Effector memory CD4-positive, alpha-beta T cell (primary cell): ENCODE results near the gene GSG1L.

Experiments
- DNase-seq, 3 donors: peaks; one replicate each; pipeline ENCODE4 v3.0.0-alpha.2; 2020
- H3K27ac ChIP-seq: 2 replicates; pipeline ENCODE4 v1.7.0; 2013; ENCODE audit warnings: mild to moderate bottlenecking, low read length, moderate library complexity; ENCODE audit not compliant: insufficient read depth, poor library complexity, severe bottlenecking
- H3K27me3 ChIP-seq: replicated peaks from 2 replicates; pipeline ENCODE4 v1.7.0; 2013; ENCODE audit warnings: mild to moderate bottlenecking, low read length; ENCODE audit not compliant: insufficient read depth, control insufficient read depth, poor library complexity, severe bottlenecking
- H3K36me3 ChIP-seq: 2 replicates; pipeline ENCODE4 v1.7.0; 2013; ENCODE audit warnings: mild to moderate bottlenecking, low read length, moderate library complexity; ENCODE audit not compliant: control insufficient read depth, insufficient read depth
- H3K4me1 ChIP-seq: 2 replicates; pipeline ENCODE4 v1.7.0; 2013; ENCODE audit warnings: low read length, mild to moderate bottlenecking; ENCODE audit not compliant: control insufficient read depth, insufficient read depth, poor library complexity, severe bottlenecking
- H3K4me3 ChIP-seq: 2 replicates; pipeline ENCODE4 v1.7.0; 2013; ENCODE audit warnings: low read length, low read depth, mild to moderate bottlenecking; ENCODE audit not compliant: insufficient read depth, poor library complexity, severe bottlenecking
- H3K9me3 ChIP-seq: 2 replicates; pipeline ENCODE4 v1.7.0; 2013; ENCODE audit warnings: mild to moderate bottlenecking, low read length, moderate library complexity; ENCODE audit not compliant: control insufficient read depth

The GSG1L gene

DNA sequence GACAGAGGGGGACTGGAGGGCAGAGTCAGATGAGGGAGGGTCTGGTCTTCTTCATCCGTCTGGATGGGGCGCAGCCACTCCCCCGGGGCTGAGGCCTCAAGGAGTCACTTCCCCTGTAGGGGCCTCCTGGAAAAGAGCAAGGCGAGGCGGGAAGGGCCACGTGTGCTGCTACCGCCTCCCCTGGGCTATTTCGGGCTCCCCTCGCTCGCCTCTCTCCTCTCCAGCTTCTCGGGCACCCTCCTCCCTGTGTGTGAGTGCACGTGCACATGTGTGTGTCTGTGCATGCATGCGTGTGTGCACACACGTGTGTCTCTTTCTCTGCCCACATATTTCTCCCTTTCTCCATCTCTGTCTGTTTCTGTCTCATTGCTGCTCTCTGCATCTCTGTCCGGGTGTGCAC is 10.1 kb downstream of the GSG1L start:
- Histone ChIP-seq H3K27me3 (no peaks in the 10 kb centered on the region), H3K27ac (no peak overlapping the region), H3K9me3 (no peaks in the 10 kb centered on the region), H3K4me1 (no peaks in the 10 kb centered on the region), H3K4me3 (no peak overlapping the region), H3K36me3 (no peaks in the 10 kb centered on the region)
- DNase-seq = no peak

DNA sequence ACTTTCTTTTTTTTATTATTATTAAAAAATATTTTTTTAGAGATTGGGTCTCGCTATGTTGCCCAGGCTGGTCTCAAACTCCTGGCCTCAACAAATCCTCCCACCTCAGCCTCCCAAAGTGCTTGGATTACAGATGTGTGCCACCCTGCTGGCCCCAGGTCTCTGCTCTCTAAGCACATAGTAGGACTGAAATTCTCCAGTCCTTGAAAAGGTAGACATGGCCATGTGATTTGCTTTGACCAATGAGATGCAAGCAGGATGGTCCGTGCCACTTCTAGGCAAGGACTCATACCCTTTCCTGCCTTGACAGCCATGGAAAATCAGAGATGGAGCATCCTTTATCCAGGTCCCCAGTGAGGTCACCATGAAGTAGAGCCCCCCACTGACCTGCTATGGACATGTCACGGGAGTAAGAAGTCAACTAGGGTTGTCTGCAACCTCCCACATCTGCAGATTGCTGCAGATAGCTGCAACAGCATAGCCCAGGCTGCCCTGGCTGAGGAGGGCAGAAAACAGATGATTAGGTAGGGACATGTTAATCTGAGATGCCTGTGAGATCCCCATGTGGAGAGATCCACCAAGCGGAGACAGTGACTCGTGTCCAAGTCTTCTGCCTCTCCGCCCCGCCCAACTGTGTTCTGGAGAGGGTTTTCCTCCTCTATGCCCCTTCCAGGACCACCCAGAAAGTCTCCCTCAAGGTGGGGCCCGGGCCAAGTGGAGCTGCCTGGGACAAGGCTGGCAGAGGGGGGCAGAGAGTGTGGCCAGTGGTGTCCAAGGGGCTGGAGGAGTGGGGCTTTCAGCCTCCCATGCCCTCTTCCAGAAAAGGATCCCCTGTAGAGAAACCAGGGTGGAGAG is 11.0 kb downstream of the GSG1L start:
- Histone ChIP-seq H3K36me3 (no peaks in the 10 kb centered on the region), H3K9me3 (no peaks in the 10 kb centered on the region), H3K4me1 (no peaks in the 10 kb centered on the region)

DNA sequence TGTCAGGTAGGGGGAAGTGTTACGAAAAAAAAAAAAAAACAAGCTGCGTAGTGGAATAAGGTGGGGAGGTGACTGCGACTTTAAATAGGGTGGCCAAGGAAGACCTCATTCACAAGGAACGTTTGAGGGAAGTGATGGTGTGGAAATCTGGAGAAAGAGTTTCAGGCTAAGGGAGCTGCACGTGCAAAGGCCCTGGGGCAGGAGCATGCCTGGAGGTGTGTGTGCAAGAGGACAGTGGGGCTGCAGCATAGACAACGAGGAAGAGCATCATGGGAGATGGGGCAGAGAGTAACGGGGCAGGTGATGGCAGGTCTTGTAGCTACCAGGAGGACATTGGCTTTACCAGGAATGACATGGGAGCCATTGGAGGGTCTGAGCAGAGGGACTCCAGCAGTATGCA is 12.0 kb downstream of the GSG1L start:
- Histone ChIP-seq H3K27ac (no peak overlapping the region), H3K4me3 (no peak overlapping the region), H3K27me3 (no peaks in the 10 kb centered on the region), H3K9me3 (no peaks in the 10 kb centered on the region), H3K4me1 (no peaks in the 10 kb centered on the region), H3K36me3 (no peaks in the 10 kb centered on the region)
- no peak for DNase-seq

More for the DNA sequence above, 11.0 kb downstream of the GSG1L start:
- no peak overlapping the region for H3K27ac ChIP-seq
- H3K27me3 ChIP-seq = no peaks in the 10 kb centered on the region
- H3K4me3 ChIP-seq = no peak overlapping the region
- no peak for DNase-seq

DNA sequence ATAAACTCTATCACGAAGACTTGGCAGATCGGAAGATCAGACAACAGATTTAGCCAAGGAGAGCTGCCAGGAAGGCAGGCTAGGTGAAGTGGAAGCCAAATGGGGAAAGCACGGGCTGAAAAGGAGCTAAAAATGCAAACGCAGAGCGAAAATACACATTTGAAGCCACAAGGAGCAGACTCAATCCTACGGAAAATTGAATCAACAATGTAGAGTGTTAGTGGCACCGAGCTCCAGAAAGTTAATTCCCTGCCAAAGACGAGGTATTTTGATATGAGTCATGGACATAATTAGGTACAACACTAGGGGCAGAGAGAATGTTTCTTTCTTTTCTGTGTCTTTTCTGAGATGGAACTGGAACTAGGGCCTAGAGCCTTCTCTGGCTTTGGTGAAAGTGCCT is 20.7 kb downstream of the GSG1L start:
- H3K9me3 ChIP-seq = no peaks in the 10 kb centered on the region
- H3K4me1 ChIP-seq = no peaks in the 10 kb centered on the region
- no peak for DNase-seq
- no peaks in the 10 kb centered on the region for H3K27me3 ChIP-seq
- H3K36me3 ChIP-seq = no peaks in the 10 kb centered on the region
- no peak overlapping the region for H3K27ac ChIP-seq
- no peak overlapping the region for H3K4me3 ChIP-seq

DNA sequence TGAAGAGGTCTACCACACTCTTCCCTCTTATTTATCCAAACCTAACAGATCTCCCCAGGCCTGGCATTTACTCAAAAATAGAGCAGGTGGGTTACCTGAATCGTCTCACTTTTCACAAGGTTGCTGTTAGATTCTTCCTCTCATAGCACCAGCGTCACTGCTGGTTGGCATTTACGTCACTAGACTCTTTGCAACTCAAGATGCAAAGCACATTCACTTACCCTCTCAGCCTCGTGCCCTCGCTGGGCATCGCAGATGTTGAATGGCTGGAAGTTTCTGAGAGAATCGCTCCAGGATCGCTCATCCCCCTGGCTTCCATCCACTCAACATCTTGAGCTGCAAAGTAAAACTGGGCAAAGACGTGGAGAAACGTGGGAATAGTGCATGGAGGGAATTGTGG is 21.9 kb downstream of the GSG1L start:
- no peaks in the 10 kb centered on the region for H3K27me3 ChIP-seq
- no peaks in the 10 kb centered on the region for H3K36me3 ChIP-seq
- H3K27ac ChIP-seq = no peak overlapping the region
- no peaks in the 10 kb centered on the region for H3K9me3 ChIP-seq
- no peak overlapping the region for H3K4me3 ChIP-seq
- DNase-seq = no peak
- H3K4me1 ChIP-seq = no peaks in the 10 kb centered on the region

DNA sequence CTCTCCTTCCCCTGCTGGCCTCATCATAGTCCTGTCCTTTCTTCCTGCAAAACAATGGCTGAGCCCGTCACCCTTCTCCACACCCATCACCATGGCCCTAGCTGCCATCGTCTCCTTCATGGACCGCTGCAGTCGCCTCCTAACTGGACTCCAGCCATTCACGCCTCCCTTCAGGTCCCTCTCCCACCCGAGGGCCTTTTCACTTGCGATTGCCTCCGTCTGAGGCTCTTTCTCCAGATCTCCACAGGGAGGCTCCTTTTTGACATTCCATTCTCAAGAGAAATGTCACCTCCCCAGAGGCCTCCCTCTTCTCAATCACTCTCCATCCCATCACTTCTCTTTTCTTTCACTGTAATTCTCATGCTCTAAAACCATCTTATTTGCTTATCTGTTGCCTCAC is 23.5 kb downstream of the GSG1L start:
- peaks cover 3% of the 10 kb centered on the region for H3K27me3 ChIP-seq
- DNase-seq = no peak
- no peak overlapping the region for H3K27ac ChIP-seq
- no peak overlapping the region for H3K4me3 ChIP-seq
- no peaks in the 10 kb centered on the region for H3K9me3 ChIP-seq
- no peaks in the 10 kb centered on the region for H3K36me3 ChIP-seq
- no peaks in the 10 kb centered on the region for H3K4me1 ChIP-seq

DNA sequence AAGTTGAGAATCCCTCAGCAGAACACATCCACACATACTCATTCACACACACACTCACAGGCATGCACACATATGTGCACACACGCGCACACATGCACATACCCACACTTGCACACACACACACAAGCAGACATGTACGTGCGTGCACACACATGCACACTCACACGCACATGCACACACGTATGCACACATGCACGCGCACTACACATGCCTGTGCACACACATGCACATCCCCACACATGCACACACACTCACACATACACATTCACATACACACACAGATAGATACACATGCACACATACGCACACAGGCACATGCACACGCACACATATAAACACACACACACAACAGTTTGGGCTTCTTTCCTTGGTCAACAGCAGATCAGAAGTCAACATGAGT is 24.0 kb downstream of the GSG1L start:
- Histone ChIP-seq H3K27me3 (peaks cover 3% of the 10 kb centered on the region), H3K9me3 (no peaks in the 10 kb centered on the region), H3K27ac (no peak overlapping the region), H3K36me3 (no peaks in the 10 kb centered on the region), H3K4me3 (no peak overlapping the region), H3K4me1 (no peaks in the 10 kb centered on the region)
- no peak for DNase-seq

DNA sequence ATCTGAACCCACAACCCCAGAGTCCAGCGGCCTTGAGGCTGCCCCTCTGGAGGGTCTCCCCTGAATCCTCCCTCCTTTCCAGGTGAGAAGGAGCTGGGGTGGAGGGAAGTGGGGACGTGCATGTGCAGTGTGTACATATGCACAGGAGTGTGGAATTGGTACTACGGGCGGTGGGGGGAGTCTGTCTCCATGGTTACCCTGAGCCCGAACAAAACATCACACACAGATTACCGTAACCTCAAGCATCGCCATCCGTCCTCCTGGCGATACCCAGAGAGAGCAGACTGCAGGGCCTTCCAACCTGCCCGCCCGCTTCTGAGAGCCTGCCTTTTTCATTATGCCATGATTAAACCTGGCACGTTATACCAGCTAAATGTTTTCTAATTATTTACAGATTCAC is 25.1 kb downstream of the GSG1L start:
- H3K4me1 ChIP-seq = no peaks in the 10 kb centered on the region
- DNase-seq = no peak
- no peak overlapping the region for H3K4me3 ChIP-seq

DNA sequence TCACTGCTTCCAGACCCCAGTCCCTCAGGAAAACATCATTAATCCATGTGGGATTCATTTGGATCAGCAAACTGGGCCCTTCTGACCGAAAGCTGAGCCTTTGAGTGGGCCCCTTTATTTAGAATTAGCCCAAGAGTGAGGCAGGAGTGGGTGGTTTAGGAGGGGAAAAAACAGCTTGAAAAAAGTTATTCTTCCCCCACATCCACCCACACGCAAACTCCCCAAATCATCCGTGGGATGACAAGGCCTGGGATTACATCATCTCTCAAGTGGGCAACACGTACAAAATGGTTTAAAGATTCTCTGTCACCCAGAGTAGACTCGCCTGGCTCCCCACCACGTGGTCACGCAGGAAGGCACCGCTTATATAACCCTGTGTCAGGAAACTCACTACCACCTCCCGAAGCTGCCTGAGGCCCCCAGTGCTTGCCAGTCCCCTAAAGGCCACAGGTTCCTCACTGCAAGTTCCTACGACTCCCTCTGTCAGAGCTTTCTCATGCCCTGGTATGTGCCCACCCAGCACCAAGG is 27.6 kb downstream of the GSG1L start:
- no peaks in the 10 kb centered on the region for H3K4me1 ChIP-seq
- no peaks in the 10 kb centered on the region for H3K36me3 ChIP-seq
- peaks cover 3% of the 10 kb centered on the region for H3K27me3 ChIP-seq
- no peak overlapping the region for H3K4me3 ChIP-seq
- no peaks in the 10 kb centered on the region for H3K9me3 ChIP-seq
- no peak overlapping the region for H3K27ac ChIP-seq
- DNase-seq = no peak

More for the DNA sequence above, 25.1 kb downstream of the GSG1L start:
- peaks cover 3% of the 10 kb centered on the region for H3K27me3 ChIP-seq
- H3K36me3 ChIP-seq = no peaks in the 10 kb centered on the region
- H3K27ac ChIP-seq = no peak overlapping the region
- H3K9me3 ChIP-seq = no peaks in the 10 kb centered on the region

DNA sequence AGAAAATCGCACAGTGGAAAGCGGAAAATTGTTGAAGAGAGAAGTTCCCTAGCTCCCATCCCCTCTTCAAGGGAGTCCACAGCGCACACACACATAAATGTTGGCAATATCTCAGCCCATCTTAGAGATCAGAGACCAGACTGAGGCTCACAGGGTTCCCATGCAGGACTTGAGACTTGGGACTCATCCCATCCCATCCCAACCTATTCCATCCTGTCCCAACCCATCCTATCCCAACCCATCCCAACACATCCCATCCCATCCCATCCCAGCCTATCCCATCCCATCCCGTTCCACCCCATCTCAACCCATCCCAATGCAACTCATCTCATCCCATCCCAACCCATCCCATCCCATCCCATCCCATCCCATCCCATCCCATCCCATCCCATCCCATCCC is 29.6 kb downstream of the GSG1L start:
- peaks cover 3% of the 10 kb centered on the region for H3K27me3 ChIP-seq
- H3K9me3 ChIP-seq = no peaks in the 10 kb centered on the region
- no peak overlapping the region for H3K4me3 ChIP-seq
- no peaks in the 10 kb centered on the region for H3K36me3 ChIP-seq
- H3K4me1 ChIP-seq = no peaks in the 10 kb centered on the region
- no peak for DNase-seq
- H3K27ac ChIP-seq = no peak overlapping the region
